Gastroesophageal sphincter (tissue), 4 donors: ENCODE results near the gene RBKS. TPM values are rescaled to one million over a fixed set of nuclear protein-coding genes. Genes with fewer than 3 reads are reported as not detected.

ENCODE experiments used
- ATAC-seq: fragments of 150-250 bp; one replicate; pipeline ENCODE4 v1.9.1; 2016; ENCODE audit warnings: mild to moderate bottlenecking, moderate library complexity
- H3K27ac ChIP-seq, 4 donors: fragments of 200-600 bp; sonication (generic) in 3 of 4; 1 replicate in 3 of 4; 2 replicates in 1 of 4; pipeline ENCODE4 v1.5.1; 2016 to 2019
- H3K27me3 ChIP-seq: fragments of 200-600 bp; sonication (generic); one replicate; pipeline ENCODE4 v1.5.1; 2019
- H3K36me3 ChIP-seq, 2 donors: fragments of 200-600 bp; sonication (generic); one replicate each; pipeline ENCODE4 v1.5.1; 2019; ENCODE audit warnings: control low read depth in 1 of 2
- H3K4me1 ChIP-seq, 3 donors: fragments of 200-600 bp; sonication (generic); 1 replicate in 2 of 3; 2 replicates in 1 of 3; pipeline ENCODE4 v1.5.1; 2016 to 2019; ENCODE audit warnings: control low read depth in 2 of 3
- H3K4me3 ChIP-seq, 2 donors: fragments of 200-600 bp; sonication (generic); one replicate each; pipeline ENCODE4 v1.5.1; 2019; ENCODE audit warnings: mild to moderate bottlenecking in 1 of 2, moderate library complexity in 1 of 2
- H3K9me3 ChIP-seq, 3 donors: fragments of 200-600 bp; sonication (generic); one replicate each; pipeline ENCODE4 v1.5.1; 2017 to 2019; ENCODE audit warnings: control low read depth in 2 of 3
- EP300 ChIP-seq: sonication (generic); formaldehyde crosslinking; IDR thresholded peaks from one replicate; pipeline ENCODE4 v1.6.1; 2017; ENCODE audit warnings: antibody characterized with exemption, mild to moderate bottlenecking
- POLR2A ChIP-seq, 2 donors: fragments of 450-650 bp; IDR thresholded peaks; one replicate each; pipeline ENCODE4 v1.6.1; 2017; ENCODE audit warnings: antibody characterized with exemption in 2 of 2, mild to moderate bottlenecking in 2 of 2, moderate library complexity in 1 of 2
- POLR2AphosphoS5 ChIP-seq: sonication (generic); formaldehyde crosslinking; IDR thresholded peaks from one replicate; pipeline ENCODE4 v1.6.1; 2017; ENCODE audit warnings: antibody characterized with exemption
- WGBS, 2 donors: methylation state at CpG; one replicate each; pipeline ENCODE4 v1.1.5; 2018; ENCODE audit warnings: low coverage in 1 of 2; 5-methylcytosine and 5-hydroxymethylcytosine counted together
- total RNA-seq, 4 donors: library from RNA; depleted of rRNA; stranded (reverse); fragments of >200 nt; gene quantifications; one replicate each; pipeline ENCODE4 v1.1.0, GENCODE V29; 2016
- TF ChIP-seq, protein P1 (sequence below), 4 experiments: fragments of 200-600 bp in 2 of 4; fragments of 450-650 bp in 2 of 4; sonication (generic) in 1 of 4; IDR thresholded peaks; one replicate each; pipeline ENCODE4 v1.5.1; 2017 to 2019; ENCODE audit warnings: antibody characterized with exemption in 4 of 4, mild to moderate bottlenecking in 2 of 4, moderate library complexity in 2 of 4

Gene RBKS
- total RNA-seq, 4 donors from 2014 or later = 0.81 to 2.4 (median 1.6) TPM

DNA sequence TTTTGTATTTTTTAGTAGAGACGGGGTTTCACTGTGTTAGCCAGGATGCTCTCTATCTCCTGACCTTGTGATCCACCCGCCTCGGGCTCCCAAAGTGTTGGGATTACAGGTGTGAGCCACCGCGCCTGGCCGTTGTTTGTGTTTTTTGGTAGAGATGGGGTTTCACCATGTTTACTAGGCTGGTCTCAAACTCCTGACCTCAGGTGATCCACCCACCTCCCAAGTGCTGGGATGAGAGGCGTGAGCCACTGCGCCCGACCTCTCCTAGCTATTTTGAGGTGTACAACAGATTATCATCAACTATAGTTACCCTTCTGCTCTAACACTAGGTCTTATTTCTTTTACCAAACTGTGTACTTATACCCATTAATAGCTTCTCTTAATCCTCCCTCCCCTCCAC lies 147.6 kb downstream of the RBKS start:
- Histone ChIP-seq H3K4me3 (no peak overlapping the region), H3K27me3 (no peaks in the 10 kb centered on the region), H3K9me3 (no peaks in the 10 kb centered on the region), H3K4me1 (peaks cover 0 to 8% (median 0%) of the 10 kb centered on the region in 3 donors), H3K36me3 (no peaks in the 10 kb centered on the region), H3K27ac (no peak overlapping the region)
- no peak for ATAC-seq
- WGBS, 2 donors = 90 to 100% methylated on average over 1 to 9 of the region's 9 CpGs
- TF ChIP-seq EP300 = no peak
- no peak for TF ChIP-seq POLR2AphosphoS5
- TF ChIP-seq, protein P1, sequence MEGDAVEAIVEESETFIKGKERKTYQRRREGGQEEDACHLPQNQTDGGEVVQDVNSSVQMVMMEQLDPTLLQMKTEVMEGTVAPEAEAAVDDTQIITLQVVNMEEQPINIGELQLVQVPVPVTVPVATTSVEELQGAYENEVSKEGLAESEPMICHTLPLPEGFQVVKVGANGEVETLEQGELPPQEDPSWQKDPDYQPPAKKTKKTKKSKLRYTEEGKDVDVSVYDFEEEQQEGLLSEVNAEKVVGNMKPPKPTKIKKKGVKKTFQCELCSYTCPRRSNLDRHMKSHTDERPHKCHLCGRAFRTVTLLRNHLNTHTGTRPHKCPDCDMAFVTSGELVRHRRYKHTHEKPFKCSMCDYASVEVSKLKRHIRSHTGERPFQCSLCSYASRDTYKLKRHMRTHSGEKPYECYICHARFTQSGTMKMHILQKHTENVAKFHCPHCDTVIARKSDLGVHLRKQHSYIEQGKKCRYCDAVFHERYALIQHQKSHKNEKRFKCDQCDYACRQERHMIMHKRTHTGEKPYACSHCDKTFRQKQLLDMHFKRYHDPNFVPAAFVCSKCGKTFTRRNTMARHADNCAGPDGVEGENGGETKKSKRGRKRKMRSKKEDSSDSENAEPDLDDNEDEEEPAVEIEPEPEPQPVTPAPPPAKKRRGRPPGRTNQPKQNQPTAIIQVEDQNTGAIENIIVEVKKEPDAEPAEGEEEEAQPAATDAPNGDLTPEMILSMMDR (IDR thresholded peaks at IDR 0.05) = no peak
- no peak for TF ChIP-seq POLR2A (IDR thresholded peaks at IDR 0.05)

DNA sequence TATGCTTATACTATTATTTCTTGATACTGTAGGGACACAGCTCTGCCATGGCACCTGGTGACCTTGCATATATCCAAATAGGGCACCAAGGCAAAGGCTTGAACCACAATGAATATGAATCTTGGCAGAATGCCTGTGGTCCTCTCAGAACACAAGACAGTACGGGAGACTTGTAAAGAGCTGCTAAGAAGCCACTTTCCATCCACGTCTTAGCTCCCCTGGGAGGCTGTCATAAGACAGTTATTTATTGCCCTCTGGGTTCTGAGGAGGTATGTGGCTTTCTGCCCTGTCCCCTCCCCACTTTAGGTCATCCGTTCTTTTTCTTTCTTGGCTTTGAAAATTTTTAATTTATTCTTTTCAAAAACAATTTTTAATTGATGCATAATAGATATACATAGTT lies 148.5 kb downstream of the RBKS start:
- H3K9me3 ChIP-seq = no peaks in the 10 kb centered on the region
- H3K4me3 ChIP-seq = no peak overlapping the region
- H3K4me1 ChIP-seq = peaks cover 0 to 17% (median 0%) of the 10 kb centered on the region in 3 donors
- H3K36me3 ChIP-seq = no peaks in the 10 kb centered on the region
- WGBS, 2 donors = 56 to 67% methylated on average over 2 to 3 of the region's 3 CpGs
- no peak for ATAC-seq
- TF ChIP-seq POLR2A (IDR thresholded peaks at IDR 0.05) (no peak), POLR2AphosphoS5 (no peak), EP300 (no peak)
- TF ChIP-seq, protein P1 (IDR thresholded peaks at IDR 0.05) = no peak
- H3K27me3 ChIP-seq = no peaks in the 10 kb centered on the region
- no peak overlapping the region for H3K27ac ChIP-seq

DNA sequence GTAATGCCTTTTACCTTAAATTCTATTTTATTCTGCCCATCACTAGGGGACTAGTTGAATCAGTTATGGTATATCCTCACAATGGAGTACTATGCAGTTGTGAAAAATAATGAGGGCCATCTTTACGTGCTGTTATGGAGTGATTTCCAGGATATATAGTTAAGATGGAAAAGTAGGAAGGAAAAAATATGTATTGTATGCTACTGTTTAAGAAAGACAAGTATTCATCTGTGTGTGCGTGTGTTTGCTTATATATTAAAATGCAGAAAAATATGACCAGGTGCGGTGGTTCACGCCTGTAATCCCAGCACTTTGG lies 151.2 kb downstream of the RBKS start:
- 89 to 94% methylated on average over 3 to 4 of the region's 4 CpGs for WGBS, 2 donors

DNA sequence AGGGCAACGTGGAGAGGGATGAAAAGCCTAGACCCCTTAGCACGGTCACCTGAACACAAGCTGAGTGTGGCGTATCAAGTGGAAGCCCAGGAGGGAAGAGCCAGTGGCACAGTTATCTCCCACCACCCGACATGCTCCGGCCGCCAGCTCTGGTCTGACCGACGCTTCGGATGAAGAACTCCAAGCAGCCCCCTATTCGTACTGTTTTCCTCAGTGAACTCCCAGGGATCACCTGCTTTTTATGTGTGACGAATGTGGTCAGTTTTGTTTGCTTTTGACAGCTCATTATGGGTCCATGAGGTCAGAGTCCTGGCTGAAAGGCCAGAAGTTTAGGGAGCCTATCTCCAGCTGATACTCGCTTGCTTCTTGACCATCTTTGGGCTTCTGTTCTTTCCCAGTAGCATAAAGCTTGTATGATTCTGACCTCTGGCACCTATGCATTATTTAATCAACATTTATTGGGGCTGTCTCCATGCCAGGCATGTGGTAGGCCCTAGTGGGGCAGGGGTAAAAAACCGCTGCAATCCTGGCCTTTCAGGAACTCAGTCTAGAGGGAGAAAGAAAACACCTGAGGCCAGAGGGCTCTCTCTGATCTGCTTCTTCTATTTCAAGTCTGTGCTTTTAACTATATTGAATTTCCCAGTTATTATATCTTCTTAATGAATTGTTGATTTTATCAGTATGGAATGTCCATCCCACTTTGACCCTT lies 151.7 kb downstream of the RBKS start:
- Histone ChIP-seq H3K27ac (peak overlapping the region in 2 of 4 donors; percentile 61 to 84), H3K27me3 (no peaks in the 10 kb centered on the region), H3K4me3 (no peak overlapping the region), H3K4me1 (peaks cover 0 to 39% (median 11%) of the 10 kb centered on the region in 3 donors), H3K36me3 (no peaks in the 10 kb centered on the region), H3K9me3 (no peaks in the 10 kb centered on the region)
- no peak for ATAC-seq
- TF ChIP-seq EP300 (no peak), POLR2AphosphoS5 (no peak), POLR2A (IDR thresholded peaks at IDR 0.05) (no peak)
- TF ChIP-seq, protein P1 (IDR thresholded peaks at IDR 0.05) = no peak
- 86 to 93% methylated on average over 3 to 11 of the region's 13 CpGs for WGBS, 2 donors

More for the DNA sequence above, 151.2 kb downstream of the RBKS start:
- no peaks in the 10 kb centered on the region for H3K36me3 ChIP-seq
- H3K9me3 ChIP-seq = no peaks in the 10 kb centered on the region
- no peak overlapping the region for H3K27ac ChIP-seq
- TF ChIP-seq POLR2A (IDR thresholded peaks at IDR 0.05) (no peak), POLR2AphosphoS5 (no peak), EP300 (no peak)
- TF ChIP-seq, protein P1 (IDR thresholded peaks at IDR 0.05) = no peak
- no peaks in the 10 kb centered on the region for H3K27me3 ChIP-seq
- H3K4me3 ChIP-seq = no peak overlapping the region
- peaks cover 0 to 39% (median 11%) of the 10 kb centered on the region in 3 donors for H3K4me1 ChIP-seq
- ATAC-seq = no peak
